ENCODE measurements around the gene KIF9.
"Not testable (repeated sequence)": the region's sequence is repeated elsewhere in the genome, so short reads cannot be mapped to it uniquely, and the experiment has no call there.

KIF9 gene

GRCh38 chr3:47225310-47225906 lies 57.2 kb downstream of the KIF9 start:
- Histone ChIP-seq H3K27me3 (replicated peaks; ENCODE audit: control insufficient read depth, insufficient read depth, low read length) (no peaks in the 10 kb centered on the region), H3K36me3 (ENCODE audit: control insufficient read depth, insufficient read depth, low read length) (no peaks in the 10 kb centered on the region), H3K4me3 (replicated peaks; ENCODE audit: low read depth, low read length) (no peak overlapping the region)
- no peak for TF ChIP-seq CTCF (IDR thresholded peaks at IDR 0.05; ENCODE audit: insufficient read depth, low read length, poor library complexity, severe bottlenecking)
- DNase-seq (ENCODE audit: extremely low read depth, insufficient read length), result peak; percentile 38

GRCh38 chr3:47223755-47224154 lies 58.8 kb downstream of the KIF9 start:
- TF ChIP-seq CTCF (IDR thresholded peaks at IDR 0.05; ENCODE audit: insufficient read depth, low read length, poor library complexity, severe bottlenecking), result no peak
- DNase-seq (ENCODE audit: extremely low read depth, insufficient read length), result no peak
- H3K4me3 ChIP-seq (replicated peaks; ENCODE audit: low read depth, low read length), result no peak overlapping the region
- H3K27me3 ChIP-seq (replicated peaks; ENCODE audit: control insufficient read depth, insufficient read depth, low read length), result no peaks in the 10 kb centered on the region
- H3K36me3 ChIP-seq (ENCODE audit: control insufficient read depth, insufficient read depth, low read length), result no peaks in the 10 kb centered on the region

GRCh38 chr3:47221798-47222197 lies 60.8 kb downstream of the KIF9 start:
- no peaks in the 10 kb centered on the region for H3K36me3 ChIP-seq (ENCODE audit: control insufficient read depth, insufficient read depth, low read length)
- no peak for DNase-seq (ENCODE audit: extremely low read depth, insufficient read length)
- H3K4me3 ChIP-seq (replicated peaks; ENCODE audit: low read depth, low read length), result no peak overlapping the region
- TF ChIP-seq CTCF (IDR thresholded peaks at IDR 0.05; ENCODE audit: insufficient read depth, low read length, poor library complexity, severe bottlenecking), result no peak
- no peaks in the 10 kb centered on the region for H3K27me3 ChIP-seq (replicated peaks; ENCODE audit: control insufficient read depth, insufficient read depth, low read length)

GRCh38 chr3:47210863-47211405 lies 71.7 kb downstream of the KIF9 start:
- no peaks in the 10 kb centered on the region for H3K27me3 ChIP-seq (replicated peaks; ENCODE audit: control insufficient read depth, insufficient read depth, low read length)
- H3K4me3 ChIP-seq (replicated peaks; ENCODE audit: low read depth, low read length), result no peak overlapping the region
- H3K36me3 ChIP-seq (ENCODE audit: control insufficient read depth, insufficient read depth, low read length), result no peaks in the 10 kb centered on the region
- DNase-seq (ENCODE audit: extremely low read depth, insufficient read length), result no peak
- TF ChIP-seq CTCF (IDR thresholded peaks at IDR 0.05; ENCODE audit: insufficient read depth, low read length, poor library complexity, severe bottlenecking), result no peak

GRCh38 chr3:47206022-47206421 lies 76.6 kb downstream of the KIF9 start:
- H3K36me3 ChIP-seq (ENCODE audit: control insufficient read depth, insufficient read depth, low read length); H3K4me3 ChIP-seq (replicated peaks; ENCODE audit: low read depth, low read length); DNase-seq (ENCODE audit: extremely low read depth, insufficient read length); H3K27me3 ChIP-seq (replicated peaks; ENCODE audit: control insufficient read depth, insufficient read depth, low read length): not testable (repeated sequence)

- TF ChIP-seq CTCF (IDR thresholded peaks at IDR 0.05; ENCODE audit: insufficient read depth, low read length, poor library complexity, severe bottlenecking), result no peak
- Histone ChIP-seq H3K36me3 (ENCODE audit: control insufficient read depth, insufficient read depth, low read length) (no peaks in the 10 kb centered on the region), H3K4me3 (replicated peaks; ENCODE audit: low read depth, low read length) (no peak overlapping the region), H3K27me3 (replicated peaks; ENCODE audit: control insufficient read depth, insufficient read depth, low read length) (no peaks in the 10 kb centered on the region)
- DNase-seq (ENCODE audit: extremely low read depth, insufficient read length), result no peak
These were observed 77.7 kb downstream of the KIF9 start for GRCh38 chr3:47204875-47205274.
